Adrenal gland (tissue), 5 donors: ENCODE measurements around the gene ASPG.

Experiments
- POLR2A ChIP-seq, 2 donors: fragments of 450-650 bp; IDR thresholded peaks; one replicate each; pipeline ENCODE4 v1.6.1; 2017; ENCODE audit warnings: antibody characterized with exemption in 2 of 2, mild to moderate bottlenecking in 2 of 2, moderate library complexity in 1 of 2
- TF ChIP-seq, protein P1 (sequence below), 6 experiments: fragments of 450-650 bp in 4 of 6; fragments of 200-600 bp in 2 of 6; sonication (generic) in 1 of 6; IDR thresholded peaks; 1 replicate in 5 of 6; 2 replicates in 1 of 6; pipeline versions ENCODE4 v1.5.1 to v1.8.0; 2016 to 2021; ENCODE audit warnings: antibody characterized with exemption in 6 of 6, mild to moderate bottlenecking in 2 of 6, moderate library complexity in 1 of 6
- donor health status: DM: no; HTN: no; CAD: no.

DNA sequence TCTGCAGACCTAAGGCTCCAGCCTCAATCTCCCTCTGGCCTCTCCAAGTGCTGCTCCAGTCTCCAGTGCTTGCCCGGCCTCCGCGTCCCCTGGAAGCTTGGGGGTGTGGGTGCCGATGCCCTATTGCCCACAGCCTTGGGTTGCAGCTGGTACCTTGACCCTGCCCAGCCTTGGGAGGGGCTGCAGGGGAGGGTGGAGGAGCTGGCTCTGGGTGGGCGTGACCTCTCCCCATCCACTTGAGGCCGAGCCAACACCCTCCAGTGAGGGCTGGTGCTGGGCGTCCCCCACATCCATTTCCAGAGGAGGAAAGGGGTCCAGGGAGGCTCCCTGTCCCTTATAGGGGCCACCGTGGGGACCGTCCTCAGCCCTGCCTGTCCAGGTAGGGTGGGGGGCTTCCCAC is 77.0 kb downstream of the ASPG start:
- TF ChIP-seq, protein P1, sequence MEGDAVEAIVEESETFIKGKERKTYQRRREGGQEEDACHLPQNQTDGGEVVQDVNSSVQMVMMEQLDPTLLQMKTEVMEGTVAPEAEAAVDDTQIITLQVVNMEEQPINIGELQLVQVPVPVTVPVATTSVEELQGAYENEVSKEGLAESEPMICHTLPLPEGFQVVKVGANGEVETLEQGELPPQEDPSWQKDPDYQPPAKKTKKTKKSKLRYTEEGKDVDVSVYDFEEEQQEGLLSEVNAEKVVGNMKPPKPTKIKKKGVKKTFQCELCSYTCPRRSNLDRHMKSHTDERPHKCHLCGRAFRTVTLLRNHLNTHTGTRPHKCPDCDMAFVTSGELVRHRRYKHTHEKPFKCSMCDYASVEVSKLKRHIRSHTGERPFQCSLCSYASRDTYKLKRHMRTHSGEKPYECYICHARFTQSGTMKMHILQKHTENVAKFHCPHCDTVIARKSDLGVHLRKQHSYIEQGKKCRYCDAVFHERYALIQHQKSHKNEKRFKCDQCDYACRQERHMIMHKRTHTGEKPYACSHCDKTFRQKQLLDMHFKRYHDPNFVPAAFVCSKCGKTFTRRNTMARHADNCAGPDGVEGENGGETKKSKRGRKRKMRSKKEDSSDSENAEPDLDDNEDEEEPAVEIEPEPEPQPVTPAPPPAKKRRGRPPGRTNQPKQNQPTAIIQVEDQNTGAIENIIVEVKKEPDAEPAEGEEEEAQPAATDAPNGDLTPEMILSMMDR (IDR thresholded peaks at IDR 0.05), result no peak
- TF ChIP-seq POLR2A (IDR thresholded peaks at IDR 0.05), result no peak
